ENCODE data around the gene KCNMB2.

KCNMB2 gene

DNA sequence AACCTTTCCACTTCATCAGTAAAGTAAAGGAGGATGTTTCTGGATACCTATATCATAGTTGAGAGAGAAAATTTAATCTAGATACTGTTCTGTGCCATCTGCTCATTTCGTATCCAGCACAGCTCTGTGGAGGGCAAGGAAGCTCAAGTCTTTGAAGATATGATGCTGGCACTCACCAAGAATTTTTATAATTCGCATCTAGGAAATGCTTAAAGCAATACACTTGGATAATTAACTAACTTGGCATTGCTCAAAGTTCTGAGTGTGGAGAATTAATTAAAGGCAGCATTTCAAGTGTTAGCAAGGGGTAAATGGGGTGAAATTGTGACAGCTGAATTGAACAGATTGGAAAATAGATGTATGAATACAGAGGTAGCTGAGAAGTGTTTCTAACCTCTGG is 213.2 kb downstream of the KCNMB2 start:
- TF ChIP-seq, protein P1, sequence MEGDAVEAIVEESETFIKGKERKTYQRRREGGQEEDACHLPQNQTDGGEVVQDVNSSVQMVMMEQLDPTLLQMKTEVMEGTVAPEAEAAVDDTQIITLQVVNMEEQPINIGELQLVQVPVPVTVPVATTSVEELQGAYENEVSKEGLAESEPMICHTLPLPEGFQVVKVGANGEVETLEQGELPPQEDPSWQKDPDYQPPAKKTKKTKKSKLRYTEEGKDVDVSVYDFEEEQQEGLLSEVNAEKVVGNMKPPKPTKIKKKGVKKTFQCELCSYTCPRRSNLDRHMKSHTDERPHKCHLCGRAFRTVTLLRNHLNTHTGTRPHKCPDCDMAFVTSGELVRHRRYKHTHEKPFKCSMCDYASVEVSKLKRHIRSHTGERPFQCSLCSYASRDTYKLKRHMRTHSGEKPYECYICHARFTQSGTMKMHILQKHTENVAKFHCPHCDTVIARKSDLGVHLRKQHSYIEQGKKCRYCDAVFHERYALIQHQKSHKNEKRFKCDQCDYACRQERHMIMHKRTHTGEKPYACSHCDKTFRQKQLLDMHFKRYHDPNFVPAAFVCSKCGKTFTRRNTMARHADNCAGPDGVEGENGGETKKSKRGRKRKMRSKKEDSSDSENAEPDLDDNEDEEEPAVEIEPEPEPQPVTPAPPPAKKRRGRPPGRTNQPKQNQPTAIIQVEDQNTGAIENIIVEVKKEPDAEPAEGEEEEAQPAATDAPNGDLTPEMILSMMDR (IDR thresholded peaks at IDR 0.05; ENCODE audit: insufficient read depth, low read depth, low read length, missing control alignments), result no peak
- no peak for DNase-seq (ENCODE audit: low read depth)
- no peak overlapping the region for H3K4me3 ChIP-seq (ENCODE audit: low read depth, low read length)

- TF ChIP-seq, protein P1 (IDR thresholded peaks at IDR 0.05; ENCODE audit: insufficient read depth, low read depth, low read length, missing control alignments), result no peak
- DNase-seq (ENCODE audit: low read depth), result no peak
- H3K4me3 ChIP-seq (ENCODE audit: low read depth, low read length), result no peak overlapping the region
Measured at GRCh38 chr3:178750639-178751300, 214.5 kb downstream of the KCNMB2 start.

DNA sequence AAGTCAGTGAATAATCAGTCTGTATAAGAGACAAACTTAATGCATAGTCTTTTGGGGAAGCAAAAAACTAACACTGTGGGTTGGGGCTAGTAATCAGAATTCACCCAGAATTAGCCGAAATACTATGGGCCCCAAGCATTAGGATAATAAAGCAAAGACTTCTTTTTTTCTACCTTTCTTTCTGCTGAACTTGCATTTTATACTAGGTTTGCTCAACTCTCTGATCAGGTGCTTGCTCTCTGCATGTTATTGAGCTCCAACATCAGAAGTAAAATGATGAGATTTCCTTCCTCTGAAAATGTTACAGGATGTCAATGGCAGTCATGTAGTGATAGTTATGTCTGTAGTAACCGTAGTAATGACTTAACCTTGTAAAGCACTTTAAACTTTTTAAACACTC is 216.6 kb downstream of the KCNMB2 start:
- no peak for DNase-seq (ENCODE audit: low read depth)
- TF ChIP-seq, protein P1 (IDR thresholded peaks at IDR 0.05; ENCODE audit: insufficient read depth, low read depth, low read length, missing control alignments), result no peak

GRCh38 chr3:178754852-178755510 is 218.7 kb downstream of the KCNMB2 start:
- H3K4me3 ChIP-seq (ENCODE audit: low read depth, low read length), result no peak overlapping the region
- TF ChIP-seq, protein P1 (IDR thresholded peaks at IDR 0.05; ENCODE audit: insufficient read depth, low read depth, low read length, missing control alignments), result no peak
- peak; percentile 48 for DNase-seq (ENCODE audit: low read depth)

More for the DNA sequence above, 216.6 kb downstream of the KCNMB2 start:
- H3K4me3 ChIP-seq (ENCODE audit: low read depth, low read length), result no peak overlapping the region

GRCh38 chr3:178761024-178761423 is 224.8 kb downstream of the KCNMB2 start:
- no peak overlapping the region for H3K4me3 ChIP-seq (ENCODE audit: low read depth, low read length)
- TF ChIP-seq, protein P1 (IDR thresholded peaks at IDR 0.05; ENCODE audit: insufficient read depth, low read depth, low read length, missing control alignments), result no peak
- no peak for DNase-seq (ENCODE audit: low read depth)

DNA sequence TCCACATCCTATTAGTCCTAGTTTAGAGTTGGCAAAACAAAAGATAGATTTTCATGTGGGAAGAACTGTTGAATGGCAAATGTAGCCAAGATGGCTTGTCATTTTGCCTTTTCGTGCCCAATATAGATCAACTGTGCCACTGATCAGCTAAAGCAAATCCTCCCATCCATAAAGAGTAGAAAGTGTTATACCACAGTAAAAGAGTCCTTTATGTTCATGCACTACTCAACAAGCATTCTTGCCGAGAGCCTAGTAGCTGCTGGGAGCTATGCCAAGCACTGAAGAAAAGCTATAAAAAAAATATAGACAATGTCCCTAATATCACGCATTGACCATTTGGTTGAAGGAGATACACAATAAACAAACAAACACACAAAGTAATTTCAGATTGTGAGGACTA is 225.2 kb downstream of the KCNMB2 start:
- no peak overlapping the region for H3K4me3 ChIP-seq (ENCODE audit: low read depth, low read length)
- TF ChIP-seq, protein P1 (IDR thresholded peaks at IDR 0.05; ENCODE audit: insufficient read depth, low read depth, low read length, missing control alignments), result no peak

More for the DNA sequence above, 225.2 kb downstream of the KCNMB2 start:
- no peak for DNase-seq (ENCODE audit: low read depth)
